ENCODE measurements around the gene GTF2A1L.

GTF2A1L gene

DNA sequence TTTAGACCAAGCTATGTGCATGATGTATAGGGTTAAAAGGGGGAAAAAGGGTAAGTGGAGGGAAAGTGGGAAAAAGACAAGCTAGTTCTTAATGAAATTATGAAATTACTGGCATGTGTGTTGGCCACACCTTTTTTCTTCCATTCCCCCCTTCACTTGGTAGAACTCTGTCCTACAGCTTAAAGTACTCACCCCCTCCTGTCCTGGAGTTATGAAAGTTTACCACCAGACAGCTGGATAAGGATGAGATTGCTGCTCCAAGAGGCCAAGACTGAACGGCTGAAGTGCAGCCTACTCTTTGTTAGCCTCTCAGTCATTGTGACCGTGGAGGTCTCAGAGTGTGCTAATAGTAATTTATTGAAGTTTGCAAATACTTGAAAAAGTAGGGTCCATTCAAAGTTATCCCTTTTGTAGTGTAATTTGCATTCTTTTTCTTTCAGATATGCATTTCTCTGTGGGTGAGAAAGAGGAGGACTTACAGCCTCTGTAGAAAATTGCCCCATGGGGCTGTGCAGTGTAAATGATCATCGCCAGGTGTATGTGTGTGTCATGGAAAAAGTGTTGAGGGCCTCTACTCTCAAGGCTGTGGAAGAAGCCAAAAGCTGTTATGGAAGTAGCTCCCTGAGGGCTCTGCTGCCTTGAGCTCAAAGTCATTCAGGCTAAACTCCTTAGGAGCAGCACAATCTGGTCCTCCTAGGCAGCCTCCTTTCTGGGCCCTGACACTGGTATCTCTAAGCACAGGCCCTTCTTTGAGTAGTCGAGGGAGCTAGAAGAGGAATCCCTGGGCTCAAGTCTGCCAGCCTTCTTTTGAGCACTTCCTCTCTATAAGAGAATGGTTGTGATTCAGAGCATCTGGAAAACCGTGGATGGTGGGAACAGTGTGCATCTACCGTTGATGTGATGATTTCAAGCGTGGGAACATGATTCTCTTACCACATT, 91.7 kb downstream of the GTF2A1L start:
- no peak for DNase-seq

DNA sequence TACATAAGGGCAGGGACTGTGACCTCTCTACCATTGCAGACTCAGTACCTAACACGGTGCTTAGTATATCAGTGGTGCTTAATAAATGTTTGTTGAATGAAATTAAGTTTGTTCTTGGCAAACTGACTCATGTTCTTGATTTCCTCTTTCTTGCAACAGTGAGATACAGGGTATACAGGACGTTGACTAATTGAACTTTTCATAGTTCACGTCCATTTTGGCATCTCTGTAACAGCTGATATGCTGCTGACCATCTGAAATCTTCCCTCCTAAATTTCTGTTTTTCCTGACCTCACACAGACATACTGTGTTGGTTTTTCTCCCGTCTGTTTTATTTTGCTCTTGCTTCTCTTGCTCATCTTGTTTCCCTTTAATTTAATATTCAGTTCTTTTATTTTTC, 93.7 kb downstream of the GTF2A1L start:
- no peak for DNase-seq

DNA sequence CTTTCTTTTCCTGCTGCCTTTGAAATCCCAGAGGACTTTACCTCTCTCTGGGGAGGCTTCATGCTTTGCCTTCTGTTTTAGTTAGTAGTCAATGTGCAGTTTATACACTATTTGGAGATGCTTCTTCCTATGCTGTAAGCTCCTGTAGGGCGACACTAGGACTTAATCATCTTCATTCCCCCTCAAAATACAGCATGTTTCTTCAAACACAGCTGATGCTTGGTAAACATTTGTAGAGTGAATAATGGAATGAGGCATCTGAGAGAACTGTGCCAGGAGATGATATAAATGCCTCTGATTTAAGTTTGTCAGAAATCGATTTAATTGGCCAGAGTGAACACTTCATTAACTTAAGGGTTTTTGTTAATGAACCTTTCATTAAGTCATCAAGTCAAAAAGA, 94.5 kb downstream of the GTF2A1L start:
- DNase-seq: no peak

GRCh38 chr2:48713647-48714046, 96.0 kb downstream of the GTF2A1L start:
- DNase-seq: no peak

DNA sequence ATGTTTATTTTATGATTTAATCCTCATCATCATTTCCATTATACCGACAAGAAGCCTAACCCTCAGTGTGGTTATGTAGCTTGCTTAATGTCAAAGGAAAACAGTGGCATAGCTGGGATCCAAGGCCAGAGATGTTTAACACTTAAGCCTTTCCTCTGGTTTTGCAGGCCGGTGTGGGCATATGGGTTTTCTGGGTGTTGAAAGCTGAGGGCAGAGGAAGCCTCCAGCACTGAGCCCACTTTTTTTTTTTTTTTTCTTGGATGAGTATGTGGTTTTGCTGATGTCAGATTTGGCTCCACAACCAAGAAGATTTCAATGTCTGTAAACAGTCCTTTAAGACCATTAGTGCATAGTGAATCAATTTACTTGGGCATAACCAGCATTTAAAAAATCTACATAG, 96.6 kb downstream of the GTF2A1L start:
- DNase-seq: no peak

DNA sequence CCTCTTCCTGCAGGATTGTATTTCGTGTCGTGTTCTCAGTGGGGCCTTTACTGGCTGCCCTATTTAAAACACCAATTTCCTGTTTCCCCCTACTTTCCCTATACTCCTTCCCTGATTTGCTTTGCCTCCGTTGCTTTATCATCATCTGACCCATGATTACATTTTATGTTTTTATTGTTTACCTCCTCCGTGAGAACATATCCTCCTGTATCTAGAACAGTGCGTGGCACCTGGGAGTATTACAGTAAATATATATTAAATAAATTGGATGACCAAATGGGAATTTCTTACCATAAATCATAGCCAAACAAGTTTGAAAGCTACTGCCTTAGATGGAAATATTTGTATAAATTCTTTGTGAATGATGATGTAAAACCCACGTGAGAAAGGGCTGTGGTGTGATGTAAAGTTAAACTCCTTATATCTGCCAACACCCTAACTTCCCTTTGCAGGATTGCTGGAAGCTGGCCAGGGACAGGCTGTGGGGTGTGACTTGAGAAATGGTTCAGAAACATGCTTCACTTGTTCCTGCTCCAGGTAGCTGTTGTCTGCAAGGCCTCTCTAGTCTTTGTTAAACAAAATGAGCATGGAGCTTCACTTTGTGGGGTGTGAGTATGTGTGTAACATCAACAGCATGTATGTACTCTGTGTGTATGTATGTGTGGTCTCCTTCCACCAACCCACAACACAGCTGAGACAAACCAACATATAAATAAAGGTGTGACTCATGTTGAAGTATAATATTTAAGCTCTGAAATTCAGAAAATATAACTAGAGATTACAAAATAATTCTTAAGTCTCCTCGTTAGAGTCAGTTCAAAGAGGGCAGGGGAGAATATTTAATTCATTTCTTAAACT, 97.6 kb downstream of the GTF2A1L start:
- DNase-seq: no peak

- no peak for DNase-seq
These were observed 98.3 kb downstream of the GTF2A1L start for GRCh38 chr2:48715956-48716355.

GRCh38 chr2:48717846-48718245, 100.2 kb downstream of the GTF2A1L start:
- DNase-seq: no peak

GRCh38 chr2:48719480-48720177, 102.0 kb downstream of the GTF2A1L start:
- no peak for DNase-seq

- DNase-seq: no peak
These were observed 103.5 kb downstream of the GTF2A1L start for GRCh38 chr2:48721158-48721557.

DNA sequence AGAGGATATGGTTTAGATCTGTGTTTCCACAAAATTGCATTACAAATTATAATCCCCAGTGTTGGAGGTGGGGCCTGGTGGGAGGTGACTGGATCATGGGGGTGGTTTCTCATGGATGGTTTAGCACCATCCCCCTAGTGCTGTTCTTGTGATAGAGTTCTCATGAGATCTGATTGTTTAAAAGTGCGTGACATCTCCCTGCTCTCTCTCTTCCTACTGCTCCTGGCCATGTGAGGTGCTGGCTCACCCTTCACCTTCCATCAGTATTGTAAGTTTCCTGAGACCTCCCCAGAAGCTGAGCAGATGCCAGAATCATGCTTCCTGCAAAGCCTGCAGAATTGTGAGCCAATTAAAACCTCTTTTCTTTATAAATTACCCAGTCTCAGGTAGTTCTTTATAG, 104.7 kb downstream of the GTF2A1L start:
- DNase-seq: no peak

GRCh38 chr2:48723129-48723528, 105.5 kb downstream of the GTF2A1L start:
- no peak for DNase-seq

DNA sequence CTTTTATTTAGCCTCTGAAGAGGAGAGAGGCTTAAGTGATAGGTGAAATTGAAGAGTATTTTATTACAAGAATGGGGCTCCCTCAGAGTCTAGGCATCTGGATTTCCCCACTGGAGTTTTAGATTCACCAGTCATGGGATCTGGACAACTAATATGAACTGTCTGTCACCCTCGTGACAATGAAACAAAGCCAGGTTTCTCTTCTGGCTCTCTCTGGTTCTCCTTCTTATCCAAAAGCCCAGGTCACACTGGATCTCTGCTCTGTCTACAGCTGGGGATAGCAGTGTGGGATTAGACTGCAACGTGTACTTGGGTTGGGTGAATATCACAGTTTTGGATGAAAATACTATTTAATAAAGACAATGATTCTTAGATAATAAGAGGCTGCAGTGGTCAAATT, 106.6 kb downstream of the GTF2A1L start:
- DNase-seq: no peak

DNA sequence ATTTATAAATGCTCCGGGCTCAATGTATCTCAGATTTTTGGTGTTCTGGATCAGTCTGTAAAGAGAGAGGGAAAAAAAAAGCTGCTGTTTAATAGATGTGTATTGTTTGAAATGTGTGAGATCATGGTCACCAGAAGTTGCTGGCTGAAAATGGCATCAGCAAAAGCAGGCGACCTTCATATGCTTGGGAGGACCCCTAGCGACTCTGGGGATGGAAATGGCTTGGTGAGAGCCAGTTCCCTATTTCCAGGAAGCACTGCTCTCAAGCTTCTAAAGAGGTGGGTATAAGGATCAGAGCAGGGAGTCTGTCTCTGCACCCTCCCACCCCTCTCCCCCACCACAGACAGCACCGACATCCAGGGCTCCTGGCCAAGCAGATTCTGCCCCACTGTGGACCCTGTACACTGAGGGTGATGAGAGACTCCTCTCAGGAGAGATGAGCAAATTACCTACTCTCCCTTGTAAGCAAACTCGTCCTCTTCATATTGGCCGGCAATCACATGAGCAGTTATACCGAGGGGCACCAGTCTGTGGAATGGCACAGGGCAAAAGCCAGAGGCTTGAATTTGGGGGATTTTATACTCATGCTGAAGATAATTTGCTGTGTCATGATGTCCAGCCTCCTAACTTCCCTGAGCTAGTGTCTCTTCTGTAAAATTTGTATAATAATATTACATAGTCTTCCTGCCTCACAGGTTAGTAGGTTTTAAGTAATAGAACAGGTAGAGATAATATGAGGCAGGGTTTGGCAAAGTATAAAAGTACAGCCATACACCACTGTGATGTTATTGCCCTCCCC, 108.2 kb downstream of the GTF2A1L start:
- DNase-seq: no peak

DNA sequence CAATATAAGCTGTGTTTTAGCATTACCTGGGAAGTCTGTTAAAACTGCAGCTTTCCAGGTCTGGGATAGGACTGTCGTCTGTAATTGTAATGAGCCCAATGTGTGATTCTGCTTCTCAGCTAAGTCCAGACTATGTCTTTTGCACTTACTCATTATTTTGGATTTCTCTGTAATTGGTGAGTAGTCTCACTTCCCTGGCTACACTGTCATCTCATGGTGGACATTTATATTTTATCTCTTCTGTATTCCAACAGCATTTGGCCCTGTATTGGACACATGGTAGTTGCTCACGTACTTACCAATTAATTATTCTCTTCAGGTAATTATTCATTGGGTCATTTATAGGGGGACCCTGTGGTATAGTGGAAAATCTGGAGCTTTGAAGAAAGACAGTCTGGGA, 109.9 kb downstream of the GTF2A1L start:
- no peak for DNase-seq

- DNase-seq: no peak
These were observed 110.6 kb downstream of the GTF2A1L start for GRCh38 chr2:48728295-48728694.

- DNase-seq: no peak
These were observed 111.2 kb downstream of the GTF2A1L start for GRCh38 chr2:48728840-48729239.

Measured in GF-D8 (cell line).